Measurements from ENCODE around the gene KCNQ5.
"Not testable (repeated sequence)": the region's sequence is repeated elsewhere in the genome, so short reads cannot be mapped to it uniquely, and the experiment has no call there.

The KCNQ5 gene

GRCh38 chr6:72967329-72967728 lies 345.5 kb downstream of the KCNQ5 start:
- FAIRE-seq = no peak

GRCh38 chr6:72968704-72969103 lies 346.8 kb downstream of the KCNQ5 start:
- no peak for FAIRE-seq

GRCh38 chr6:72969666-72970065 lies 347.8 kb downstream of the KCNQ5 start:
- no peak for FAIRE-seq

GRCh38 chr6:72972579-72972978 lies 350.7 kb downstream of the KCNQ5 start:
- FAIRE-seq = no peak

GRCh38 chr6:72974276-72974675 lies 352.4 kb downstream of the KCNQ5 start:
- FAIRE-seq = no peak

GRCh38 chr6:72975352-72975752 lies 353.5 kb downstream of the KCNQ5 start:
- no peak for FAIRE-seq

GRCh38 chr6:72976484-72976883 lies 354.6 kb downstream of the KCNQ5 start:
- no peak for FAIRE-seq

- no peak for FAIRE-seq
These were observed 355.2 kb downstream of the KCNQ5 start for GRCh38 chr6:72977114-72977513.

GRCh38 chr6:72978808-72979207 lies 356.9 kb downstream of the KCNQ5 start:
- not testable (repeated sequence) for FAIRE-seq

- FAIRE-seq = not testable (repeated sequence)
These were observed 362.4 kb downstream of the KCNQ5 start for GRCh38 chr6:72984189-72984831.

- FAIRE-seq = no peak
These were observed 363.3 kb downstream of the KCNQ5 start for GRCh38 chr6:72984981-72985665.

GRCh38 chr6:72987301-72987700 lies 365.4 kb downstream of the KCNQ5 start:
- FAIRE-seq = no peak

GRCh38 chr6:72999995-73000394 lies 378.1 kb downstream of the KCNQ5 start:
- FAIRE-seq = no peak

GRCh38 chr6:73000460-73000859 lies 378.6 kb downstream of the KCNQ5 start:
- FAIRE-seq = no peak

- no peak for FAIRE-seq
These were observed 380.7 kb downstream of the KCNQ5 start for GRCh38 chr6:73002588-73002987.

- FAIRE-seq = no peak
These were observed 381.4 kb downstream of the KCNQ5 start for GRCh38 chr6:73003302-73003701.

- FAIRE-seq = no peak
These were observed 382.4 kb downstream of the KCNQ5 start for GRCh38 chr6:73004231-73004630.

GRCh38 chr6:73004861-73005260 lies 383.0 kb downstream of the KCNQ5 start:
- no peak for FAIRE-seq

GRCh38 chr6:73006146-73006545 lies 384.3 kb downstream of the KCNQ5 start:
- FAIRE-seq = no peak

- FAIRE-seq = no peak
These were observed 390.1 kb downstream of the KCNQ5 start for GRCh38 chr6:73011945-73012344.

- no peak for FAIRE-seq
These were observed 395.6 kb downstream of the KCNQ5 start for GRCh38 chr6:73017476-73017875.

- FAIRE-seq = no peak
These were observed 402.7 kb downstream of the KCNQ5 start for GRCh38 chr6:73024598-73024997.

- FAIRE-seq = no peak
These were observed 405.8 kb downstream of the KCNQ5 start for GRCh38 chr6:73027691-73028090.

- FAIRE-seq = no peak
These were observed 406.4 kb downstream of the KCNQ5 start for GRCh38 chr6:73028124-73028766.

Data from A204.1 (cell line).